ENCODE data around the gene JARID2. TPM values are rescaled to one million over a fixed set of nuclear protein-coding genes. Genes with fewer than 3 reads are reported as not detected.

Gene JARID2
- polyA plus RNA-seq, 1 of the 3 experiments (the other 2 are of a cell fraction) = 3.4 TPM

GRCh38 chr6:15399641-15400470 lies 154.0 kb downstream of the JARID2 start (continued):
- TF ChIP-seq POLR2AphosphoS5 (IDR thresholded peaks at IDR 0.05; ENCODE audit: low read depth, low read length) = peak; percentile 55
- TF ChIP-seq PBX3 (IDR thresholded peaks at IDR 0.05) = peak; percentile 38
- peak; percentile 36; the same call in 1 of the 2 replicates for TF ChIP-seq RAD21 (IDR thresholded peaks at IDR 0.05; ENCODE audit: low read length)
- TF ChIP-seq EP300 (IDR thresholded peaks at IDR 0.05; ENCODE audit: borderline replicate concordance in 1 of 2, low read depth in 1 of 2, low read length in 1 of 2) = peak in 1 of 2 experiments; percentile 97; a peak in 2 of 4 replicates
- TF ChIP-seq FOXJ3 (CRISPR knock-in tag; IDR thresholded peaks at IDR 0.05) = peak; percentile 96
- TF ChIP-seq RFX5 (IDR thresholded peaks at IDR 0.05; ENCODE audit: low read length) = 0 out of 2 replicates have a peak, but pooled peaks have one; percentile 35
- peak; percentile 93 for TF ChIP-seq RCOR1 (IDR thresholded peaks at IDR 0.05; ENCODE audit: low read length)
- TF ChIP-seq USF2 (IDR thresholded peaks at IDR 0.05; ENCODE audit: borderline replicate concordance, low read depth, low read length) = no peak
- peak; percentile 54; the same call in 1 of the 2 replicates for TF ChIP-seq NFIC (IDR thresholded peaks at IDR 0.05; ENCODE audit: borderline replicate concordance)
- TF ChIP-seq, protein P1, sequence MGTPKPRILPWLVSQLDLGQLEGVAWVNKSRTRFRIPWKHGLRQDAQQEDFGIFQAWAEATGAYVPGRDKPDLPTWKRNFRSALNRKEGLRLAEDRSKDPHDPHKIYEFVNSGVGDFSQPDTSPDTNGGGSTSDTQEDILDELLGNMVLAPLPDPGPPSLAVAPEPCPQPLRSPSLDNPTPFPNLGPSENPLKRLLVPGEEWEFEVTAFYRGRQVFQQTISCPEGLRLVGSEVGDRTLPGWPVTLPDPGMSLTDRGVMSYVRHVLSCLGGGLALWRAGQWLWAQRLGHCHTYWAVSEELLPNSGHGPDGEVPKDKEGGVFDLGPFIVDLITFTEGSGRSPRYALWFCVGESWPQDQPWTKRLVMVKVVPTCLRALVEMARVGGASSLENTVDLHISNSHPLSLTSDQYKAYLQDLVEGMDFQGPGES (IDR thresholded peaks at IDR 0.05; ENCODE audit: low read depth, low read length) = no peak

- no peaks in the 10 kb centered on the region; the same call in 1 of the 2 replicates for H4K20me1 ChIP-seq (ENCODE audit: insufficient read depth)
- DNase-seq = peak; percentile 61
- peak overlapping the region; percentile 21 to 43; a peak in 3 of 4 replicates for H3K4me3 ChIP-seq (ENCODE audit: low read depth in 2 of 2, low read length in 1 of 2)
- POLR2A ChIA-PET = interaction anchor here (0.6 to 1.6 kb wide), 2 partner anchors 365 to 882 kb away, joined by 4 to 5 read pairs; no protein-coding TSS in a partner anchor
- peak overlapping the region in 1 of 2 experiments; percentile 64; a peak in 2 of 4 replicates for H3K27ac ChIP-seq (ENCODE audit: low read depth in 2 of 2, low read length in 1 of 2)
- H3K9me2 ChIP-seq = no peaks in the 10 kb centered on the region
- CTCF ChIA-PET = interaction anchor here (0.9 to 3.4 kb wide), 14 partner anchors 9 to 1189 kb away, joined by 3 to 27 read pairs (median 4); no protein-coding TSS in a partner anchor
- H3K9me3 ChIP-seq = no peaks in the 10 kb centered on the region
- peaks cover 16 to 30% of the 10 kb centered on the region in 2 experiments; a peak in 3 of 4 replicates for H3K4me1 ChIP-seq (ENCODE audit: control insufficient read depth in 1 of 2, insufficient read depth in 2 of 2, low read depth in 1 of 2, low read length in 1 of 2)
- no peak overlapping the region for H3K9ac ChIP-seq
- no peaks in the 10 kb centered on the region for H3F3A ChIP-seq (replicated peaks; ENCODE audit: insufficient read depth)
- H3K27me3 ChIP-seq (ENCODE audit: insufficient read depth) = no peaks in the 10 kb centered on the region
- no peak for TF ChIP-seq GATA2 (CRISPR knock-in tag; IDR thresholded peaks at IDR 0.05)
- no peak for TF ChIP-seq MXI1 (IDR thresholded peaks at IDR 0.05; ENCODE audit: low read depth, low read length)
- no peak for TF ChIP-seq FOSL2 (IDR thresholded peaks at IDR 0.05; ENCODE audit: borderline replicate concordance, low read depth)
- TF ChIP-seq RFX5 (IDR thresholded peaks at IDR 0.05; ENCODE audit: low read length) = no peak
- no peak for TF ChIP-seq NRF1 (IDR thresholded peaks at IDR 0.05; ENCODE audit: low read depth, low read length)
- H3K4me2 ChIP-seq = peak overlapping the region; percentile 80
- WGBS (ENCODE audit: low lambda C conversion rate) = 27% methylated on average over 14 of the region's 14 CpGs
- H3K36me3 ChIP-seq (replicated peaks in 1 of 2; ENCODE audit: control insufficient read depth in 1 of 2, insufficient read depth in 2 of 2, low read length in 1 of 2) = no peaks in the 10 kb centered on the region
- H2AFZ ChIP-seq (ENCODE audit: low read depth) = no peak overlapping the region
- H3K79me2 ChIP-seq (ENCODE audit: insufficient read depth) = peaks cover 10% of the 10 kb centered on the region
Measured at GRCh38 chr6:15400572-15401004, 154.7 kb downstream of the JARID2 start.

Data from SK-N-SH (cell line).